Putamen (tissue), 1 donor: ENCODE measurements around the gene PHACTR1.
"Not testable (repeated sequence)": the region's sequence is repeated elsewhere in the genome, so short reads cannot be mapped to it uniquely, and the experiment has no call there.

ENCODE experiments used
- DNase-seq: peaks from one replicate; pipeline ENCODE4 v3.0.0-alpha.2; 2016; ENCODE audit warnings: low spot score

PHACTR1 gene

DNA sequence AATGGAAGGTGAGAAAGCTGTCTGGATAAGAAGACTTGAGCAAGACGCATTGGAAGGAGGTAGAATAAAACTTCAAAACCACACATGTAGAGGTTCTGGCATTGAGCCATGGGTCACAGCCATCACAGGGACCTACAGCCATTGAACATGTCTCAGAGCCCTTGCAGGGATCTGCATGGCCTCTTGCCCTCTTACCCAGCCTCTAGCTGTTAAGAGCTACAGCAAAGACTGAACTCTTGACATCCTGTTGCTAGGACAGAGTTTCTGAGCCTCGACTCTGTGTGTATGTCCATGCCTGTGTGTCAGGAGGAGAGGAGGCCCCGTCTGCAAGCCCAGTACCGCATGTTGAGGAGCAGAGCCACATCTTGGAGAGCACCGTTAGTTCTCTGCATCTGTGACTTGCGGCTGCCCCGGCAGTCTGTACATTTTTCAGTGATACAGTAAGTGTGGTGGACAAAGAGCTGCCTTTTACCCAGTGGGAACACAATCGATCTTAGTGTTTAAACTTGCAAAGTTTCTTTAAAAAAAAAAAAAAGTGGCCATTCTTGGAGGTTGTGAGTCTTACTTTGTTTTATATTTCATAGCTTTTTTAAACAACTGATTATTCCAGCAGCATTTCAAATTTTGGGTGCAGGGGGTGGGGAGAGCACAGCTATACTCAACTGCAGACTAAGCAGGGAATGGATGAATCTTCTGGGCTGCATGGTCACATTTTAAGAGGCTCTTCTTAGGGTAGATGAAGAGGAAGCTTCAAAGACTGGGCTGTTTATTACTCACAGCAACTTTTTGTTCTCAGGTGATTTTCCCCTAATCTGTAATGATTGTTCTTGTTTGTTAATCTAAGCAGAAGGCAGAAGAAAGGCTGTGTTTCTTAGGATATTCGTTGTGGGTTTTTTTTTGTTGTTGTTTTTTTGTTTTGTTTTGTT is 523.2 kb downstream of the PHACTR1 start:
- no peak for DNase-seq

GRCh38 chr6:13241364-13241763 is 524.8 kb downstream of the PHACTR1 start:
- no peak for DNase-seq

DNA sequence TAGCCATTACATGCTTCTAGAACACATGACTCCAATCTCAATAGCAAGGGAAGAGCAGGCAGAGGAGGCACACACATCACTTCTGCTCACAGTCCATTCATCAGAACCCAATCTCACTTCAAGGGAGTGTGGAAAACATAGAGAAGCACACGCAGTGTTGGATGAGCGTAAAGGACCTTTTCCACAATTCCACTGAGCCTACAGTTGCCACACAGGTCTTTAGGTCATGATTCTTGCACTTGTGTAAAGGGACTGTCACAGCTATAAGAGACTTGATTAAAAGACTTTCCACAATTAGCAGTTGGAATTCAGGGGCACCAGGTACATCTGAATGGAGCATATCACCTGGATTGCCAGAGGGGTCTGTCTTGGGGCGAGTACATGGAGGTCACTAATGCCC is 525.6 kb downstream of the PHACTR1 start:
- DNase-seq, result no peak

DNA sequence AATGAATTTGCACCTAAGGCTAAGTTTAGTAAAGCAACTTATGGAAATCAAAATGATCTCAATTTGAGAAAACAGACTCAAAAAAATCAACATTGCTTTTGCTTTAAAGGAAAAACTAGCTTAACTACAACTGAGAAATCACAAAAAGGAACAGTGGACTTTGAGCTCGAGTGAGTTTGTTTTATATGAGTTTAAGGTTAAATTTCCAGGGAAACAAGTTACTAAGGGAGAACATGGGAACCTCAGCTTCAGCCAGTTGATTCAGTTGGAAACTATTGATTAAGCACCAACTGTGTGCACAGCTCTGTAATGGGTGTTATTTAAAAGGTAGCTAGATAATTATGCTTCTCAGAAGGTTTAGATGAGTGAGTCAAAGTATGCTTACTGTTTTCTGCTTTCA is 526.0 kb downstream of the PHACTR1 start:
- DNase-seq, result no peak

- DNase-seq, result no peak
These were observed 526.5 kb downstream of the PHACTR1 start for GRCh38 chr6:13243033-13243432.

DNA sequence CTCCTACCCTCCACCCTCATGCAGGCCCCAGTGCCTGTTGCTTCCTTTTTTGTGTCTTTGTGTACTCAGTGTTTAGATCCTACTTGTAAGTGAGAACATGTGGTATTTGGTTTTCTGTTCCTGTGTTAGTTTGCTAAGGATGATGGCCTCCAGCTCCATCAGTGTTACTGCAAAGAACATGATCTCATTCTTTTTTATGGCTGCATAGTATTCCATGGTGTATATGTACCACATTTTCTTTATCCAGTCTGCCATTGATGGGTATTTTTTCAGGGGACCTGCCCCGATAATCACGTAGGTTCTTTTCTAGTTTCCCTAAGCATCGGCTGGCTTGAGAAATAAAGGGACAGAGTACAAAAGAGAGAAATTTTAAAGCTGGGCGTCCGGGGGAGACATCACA is 527.2 kb downstream of the PHACTR1 start:
- DNase-seq, result not testable (repeated sequence)

DNA sequence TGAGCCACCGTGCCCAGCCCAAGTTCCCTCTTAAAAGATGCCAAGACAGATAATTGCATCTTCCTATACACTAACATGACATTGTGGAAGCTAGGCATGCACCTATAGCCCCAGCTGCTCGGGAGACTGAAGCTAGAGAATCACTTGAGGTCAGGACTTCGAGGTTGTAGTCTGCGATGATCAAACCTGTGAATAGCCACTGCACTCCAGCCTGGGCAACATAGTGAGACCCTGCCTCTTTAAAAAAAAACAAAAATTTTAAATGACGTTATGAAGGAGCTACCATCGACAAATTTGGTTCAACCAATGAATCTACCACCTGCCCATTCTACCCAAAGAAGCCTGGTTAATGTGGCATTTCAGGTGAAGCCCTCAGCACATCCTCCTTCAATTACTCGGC is 531.1 kb downstream of the PHACTR1 start:
- no peak for DNase-seq

GRCh38 chr6:13248053-13248452 is 531.5 kb downstream of the PHACTR1 start:
- DNase-seq, result no peak

DNA sequence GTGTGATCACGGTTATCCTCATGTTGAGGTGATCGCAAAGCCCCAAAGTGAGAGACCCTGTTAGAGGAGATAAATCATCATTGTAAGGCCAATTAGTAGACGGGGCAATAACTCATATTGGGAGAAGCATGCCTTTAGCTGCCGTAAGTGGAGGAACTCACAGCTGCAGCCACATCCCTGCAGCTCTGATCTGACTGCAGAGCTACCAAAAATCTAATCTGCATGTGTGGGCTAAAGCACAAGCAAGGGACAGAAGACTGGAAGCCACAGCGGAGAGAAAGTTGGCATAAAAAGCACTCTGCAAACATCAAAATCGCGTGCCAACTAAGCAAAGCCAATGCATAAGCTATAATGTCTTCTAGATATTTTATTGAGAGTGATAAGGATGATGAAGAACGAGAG is 532.0 kb downstream of the PHACTR1 start:
- no peak for DNase-seq

DNA sequence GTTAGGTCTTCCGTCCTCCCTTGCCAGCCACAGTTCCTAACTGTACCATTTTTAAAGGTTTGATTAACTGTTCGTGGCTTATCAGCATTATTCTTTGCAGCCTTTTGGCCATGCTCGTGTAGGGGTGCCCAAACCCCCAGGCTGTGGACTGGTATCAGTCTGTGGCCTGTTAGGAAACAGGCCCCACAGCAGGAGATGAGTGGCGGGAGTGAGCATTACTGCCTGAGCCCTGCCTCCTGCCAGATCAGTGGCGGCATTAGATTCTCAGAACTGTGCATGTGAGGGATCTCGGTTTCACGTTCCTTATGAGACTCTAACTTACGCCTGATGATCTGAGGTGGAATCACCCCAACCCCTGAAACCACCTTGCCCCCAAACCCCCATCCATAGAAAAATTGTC is 532.4 kb downstream of the PHACTR1 start:
- DNase-seq, result no peak

GRCh38 chr6:13249817-13250216 is 533.2 kb downstream of the PHACTR1 start:
- no peak for DNase-seq

- no peak for DNase-seq
These were observed 534.1 kb downstream of the PHACTR1 start for GRCh38 chr6:13250703-13251102.

- no peak for DNase-seq
These were observed 534.7 kb downstream of the PHACTR1 start for GRCh38 chr6:13251242-13251641.

GRCh38 chr6:13252790-13253189 is 536.2 kb downstream of the PHACTR1 start:
- DNase-seq, result no peak

- DNase-seq, result no peak
These were observed 536.7 kb downstream of the PHACTR1 start for GRCh38 chr6:13253272-13253671.

GRCh38 chr6:13256266-13257001 is 539.9 kb downstream of the PHACTR1 start:
- DNase-seq, result peak; percentile 28

- DNase-seq, result no peak
These were observed 542.8 kb downstream of the PHACTR1 start for GRCh38 chr6:13259393-13259792.

DNA sequence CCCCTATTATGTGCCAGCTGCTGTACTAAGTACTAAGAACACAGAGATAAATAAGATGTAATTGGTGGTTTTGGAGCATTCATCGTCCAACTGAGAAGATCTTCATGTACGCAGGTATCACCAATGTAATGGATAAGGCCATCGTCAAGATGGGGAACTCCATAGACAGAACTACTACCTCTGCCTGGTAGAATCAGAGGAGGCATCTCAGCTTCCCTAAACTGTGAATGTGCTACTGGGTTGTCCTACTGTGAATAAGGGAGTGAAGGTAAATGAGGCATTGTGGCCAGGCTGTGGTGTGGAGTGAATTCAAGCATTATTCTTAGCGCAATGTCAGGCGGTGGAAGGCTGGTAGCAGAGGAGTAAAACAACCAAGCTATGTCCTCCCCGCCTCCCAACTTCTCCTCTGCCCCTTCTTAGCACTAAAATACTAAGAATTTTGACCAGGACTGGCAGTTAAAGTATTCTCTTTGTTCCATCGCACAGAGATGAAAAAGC is 543.6 kb downstream of the PHACTR1 start:
- DNase-seq, result no peak

DNA sequence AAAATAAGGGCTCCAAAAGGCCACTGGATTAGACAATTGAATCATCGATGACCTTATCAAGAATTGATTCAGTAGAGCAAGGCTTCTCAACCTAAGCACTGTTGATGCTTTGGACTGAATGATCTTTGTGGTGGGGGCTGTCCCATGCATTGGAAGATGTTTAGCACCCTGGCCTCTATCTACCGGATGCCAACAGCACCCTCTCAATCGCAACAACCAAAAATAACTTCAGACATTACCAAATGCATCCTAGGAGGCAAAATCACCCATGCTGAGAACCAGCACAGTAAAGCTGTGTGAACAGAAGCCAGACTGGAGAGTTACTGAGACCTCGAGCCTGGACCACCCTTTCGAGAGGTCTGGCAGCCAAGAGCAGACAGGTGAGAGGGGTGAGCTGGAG is 544.3 kb downstream of the PHACTR1 start:
- no peak for DNase-seq

DNA sequence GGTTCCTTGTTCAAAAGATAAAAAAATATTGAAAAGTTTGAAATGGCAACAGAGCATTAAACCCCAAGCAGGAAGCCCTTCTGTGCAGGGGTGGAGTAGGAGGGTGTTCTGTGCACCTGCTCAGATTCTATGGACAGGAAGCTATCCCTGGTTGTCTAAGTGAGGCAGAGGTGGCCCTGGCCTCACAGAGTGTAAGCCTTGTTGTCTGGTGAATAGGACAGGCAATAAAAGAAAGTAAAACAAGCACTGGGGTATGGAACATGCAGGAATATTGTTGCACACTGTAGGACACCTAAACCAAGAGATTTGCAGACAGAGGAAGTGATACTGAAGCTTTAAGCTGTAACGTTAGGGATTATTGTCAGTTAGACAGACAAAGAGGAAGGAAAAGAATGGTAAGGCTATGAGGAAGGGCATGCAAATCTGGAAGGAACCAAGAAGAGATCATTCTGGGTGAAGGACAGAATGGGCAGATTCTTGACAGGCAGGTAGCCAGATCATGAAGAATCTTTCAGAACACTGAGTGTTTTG is 545.0 kb downstream of the PHACTR1 start:
- peak; percentile 29 for DNase-seq

- DNase-seq, result no peak
These were observed 546.0 kb downstream of the PHACTR1 start for GRCh38 chr6:13262302-13263230.

DNA sequence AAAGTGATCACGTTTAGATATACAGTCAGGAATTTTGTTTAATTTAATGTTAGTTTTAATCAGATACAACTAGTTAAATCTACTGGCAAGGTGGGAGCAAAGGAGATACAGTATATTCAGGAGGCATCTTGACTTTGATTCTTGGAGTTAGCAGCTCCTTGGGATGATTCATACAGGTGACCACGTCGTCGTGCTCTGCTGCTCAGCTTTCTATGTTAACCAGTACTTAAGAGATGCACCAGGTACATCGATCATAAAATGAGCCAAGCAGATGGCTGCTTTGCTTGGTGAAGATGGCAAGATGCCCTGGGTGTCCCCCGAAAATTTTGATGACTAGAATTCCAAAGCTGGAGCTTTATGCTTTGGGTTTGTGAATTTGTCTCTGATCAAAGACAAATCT is 547.1 kb downstream of the PHACTR1 start:
- DNase-seq, result no peak
